ENCODE results near the gene TNFSF8.

- TF ChIP-seq CTCF (IDR thresholded peaks at IDR 0.05) (no peak), POLR2A (IDR thresholded peaks at IDR 0.05) (no peak)
These were observed 15.4 kb upstream of the TNFSF8 start for GRCh38 chr9:114945616-114946412.
